ENCODE data around the gene MRPS11. TPM values are rescaled to one million over a fixed set of nuclear protein-coding genes. Genes with fewer than 3 reads are reported as not detected.
"Not testable (repeated sequence)": the region's sequence is repeated elsewhere in the genome, so short reads cannot be mapped to it uniquely, and the experiment has no call there.

Gene MRPS11
- total RNA-seq, 1 experiment from 2014 or later = 63.9 TPM

DNA sequence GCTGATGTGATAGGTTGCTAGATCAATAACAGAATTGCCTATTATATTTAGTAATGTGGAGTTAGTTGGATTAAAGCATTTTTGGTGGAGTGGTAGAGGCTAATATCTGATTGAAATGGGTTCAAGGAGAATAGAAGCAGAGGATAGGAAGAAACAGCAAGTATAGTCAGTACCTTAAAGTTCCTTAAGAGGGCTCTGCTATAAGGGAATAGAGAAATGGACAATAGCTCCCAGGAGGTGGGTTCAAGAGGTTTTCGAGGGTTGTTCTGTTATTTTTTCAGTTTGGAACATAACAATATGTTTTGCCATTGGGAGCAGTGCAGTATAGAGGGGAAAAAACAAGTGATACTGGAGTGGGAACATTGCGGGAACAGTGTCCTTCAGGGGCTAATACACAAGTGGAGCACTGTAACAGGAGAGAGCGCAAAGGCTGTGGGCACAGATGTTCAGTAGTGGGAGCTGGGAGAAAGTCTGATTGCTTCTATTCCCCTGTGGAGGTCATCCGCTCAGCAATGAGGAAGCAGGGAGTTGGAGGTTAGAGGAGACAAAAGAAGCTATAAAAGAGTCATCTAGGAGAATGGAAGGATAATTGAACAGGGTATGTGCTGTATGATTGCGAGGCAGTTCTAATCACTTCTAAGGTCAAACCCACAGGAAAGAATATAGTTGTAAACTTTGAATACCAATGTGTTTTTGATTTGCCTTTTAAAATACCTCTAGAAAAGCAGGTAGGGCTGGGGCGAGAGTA is 3.3 kb downstream of the MRPS11 start:
- no TSS peak for BruUV-seq (replicated peaks)
- CTCF ChIA-PET = interaction anchor here (2.1 kb wide), 1 partner anchor 144 kb away, joined by 11 read pairs; no protein-coding TSS in a partner anchor

DNA sequence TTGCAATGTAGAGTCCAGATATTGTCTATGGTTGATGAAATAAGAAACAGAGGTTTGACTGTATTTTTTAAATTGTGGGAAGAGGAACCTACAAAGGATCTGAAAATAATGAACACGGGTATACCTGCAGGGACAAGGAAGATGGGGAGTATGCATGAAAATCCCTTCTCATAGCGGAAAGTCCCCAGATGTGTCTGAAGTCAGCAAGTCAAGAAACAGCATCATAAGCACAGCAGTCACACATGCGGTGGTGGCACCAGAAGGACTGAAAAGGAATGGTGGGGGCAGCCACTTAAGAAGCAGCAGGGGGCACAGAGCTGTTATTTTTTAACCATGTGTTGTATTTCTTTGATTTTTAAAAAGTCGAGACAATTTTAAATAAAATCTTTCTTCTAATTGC is 4.7 kb downstream of the MRPS11 start:
- Mint-ChIP-seq H3K4me1 (ENCODE audit: insufficient read depth, unreplicated experiment) (no peaks in the 10 kb centered on the region), H3K4me3 (ENCODE audit: unreplicated experiment) (no peak overlapping the region), H3K9me3 (ENCODE audit: unreplicated experiment) (no peaks in the 10 kb centered on the region), H3K27me3 (ENCODE audit: insufficient read depth, unreplicated experiment) (no peaks in the 10 kb centered on the region), H3K27ac (ENCODE audit: low read depth, unreplicated experiment) (no peak overlapping the region), H3K36me3 (ENCODE audit: insufficient read depth, unreplicated experiment) (peaks cover 24% of the 10 kb centered on the region)
- DNase-seq (ENCODE audit: unreplicated experiment) = no peak
- TF ChIP-seq, protein P1, sequence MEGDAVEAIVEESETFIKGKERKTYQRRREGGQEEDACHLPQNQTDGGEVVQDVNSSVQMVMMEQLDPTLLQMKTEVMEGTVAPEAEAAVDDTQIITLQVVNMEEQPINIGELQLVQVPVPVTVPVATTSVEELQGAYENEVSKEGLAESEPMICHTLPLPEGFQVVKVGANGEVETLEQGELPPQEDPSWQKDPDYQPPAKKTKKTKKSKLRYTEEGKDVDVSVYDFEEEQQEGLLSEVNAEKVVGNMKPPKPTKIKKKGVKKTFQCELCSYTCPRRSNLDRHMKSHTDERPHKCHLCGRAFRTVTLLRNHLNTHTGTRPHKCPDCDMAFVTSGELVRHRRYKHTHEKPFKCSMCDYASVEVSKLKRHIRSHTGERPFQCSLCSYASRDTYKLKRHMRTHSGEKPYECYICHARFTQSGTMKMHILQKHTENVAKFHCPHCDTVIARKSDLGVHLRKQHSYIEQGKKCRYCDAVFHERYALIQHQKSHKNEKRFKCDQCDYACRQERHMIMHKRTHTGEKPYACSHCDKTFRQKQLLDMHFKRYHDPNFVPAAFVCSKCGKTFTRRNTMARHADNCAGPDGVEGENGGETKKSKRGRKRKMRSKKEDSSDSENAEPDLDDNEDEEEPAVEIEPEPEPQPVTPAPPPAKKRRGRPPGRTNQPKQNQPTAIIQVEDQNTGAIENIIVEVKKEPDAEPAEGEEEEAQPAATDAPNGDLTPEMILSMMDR (IDR thresholded peaks at IDR 0.05; ENCODE audit: unreplicated experiment) = no peak
- intact Hi-C loops (cut with micrococcal nuclease) = no loop called here
- ChIA-PET POLR2A (interaction anchor here (0.7 kb wide), 1 partner anchor 13 kb away, joined by 3 read pairs; no protein-coding TSS in a partner anchor), CTCF (no interaction called here)
- no TSS peak for BruUV-seq (replicated peaks)

More for the DNA sequence above, 3.3 kb downstream of the MRPS11 start:
- POLR2A ChIA-PET = interaction anchor here (0.6 kb wide), 1 partner anchor 168 kb away, joined by 3 read pairs; the partner anchor contains the start of gene ISG20
- Mint-ChIP-seq H3K9me3 (ENCODE audit: unreplicated experiment) (no peaks in the 10 kb centered on the region), H3K27ac (ENCODE audit: low read depth, unreplicated experiment) (no peak overlapping the region), H3K4me1 (ENCODE audit: insufficient read depth, unreplicated experiment) (peaks cover 11% of the 10 kb centered on the region), H3K36me3 (ENCODE audit: insufficient read depth, unreplicated experiment) (peaks cover 26% of the 10 kb centered on the region), H3K27me3 (ENCODE audit: insufficient read depth, unreplicated experiment) (no peaks in the 10 kb centered on the region), H3K4me3 (ENCODE audit: unreplicated experiment) (no peak overlapping the region)
- intact Hi-C loops (cut with micrococcal nuclease) = no loop called here
- TF ChIP-seq, protein P1 (IDR thresholded peaks at IDR 0.05; ENCODE audit: unreplicated experiment) = no peak
- no peak for DNase-seq (ENCODE audit: unreplicated experiment)

DNA sequence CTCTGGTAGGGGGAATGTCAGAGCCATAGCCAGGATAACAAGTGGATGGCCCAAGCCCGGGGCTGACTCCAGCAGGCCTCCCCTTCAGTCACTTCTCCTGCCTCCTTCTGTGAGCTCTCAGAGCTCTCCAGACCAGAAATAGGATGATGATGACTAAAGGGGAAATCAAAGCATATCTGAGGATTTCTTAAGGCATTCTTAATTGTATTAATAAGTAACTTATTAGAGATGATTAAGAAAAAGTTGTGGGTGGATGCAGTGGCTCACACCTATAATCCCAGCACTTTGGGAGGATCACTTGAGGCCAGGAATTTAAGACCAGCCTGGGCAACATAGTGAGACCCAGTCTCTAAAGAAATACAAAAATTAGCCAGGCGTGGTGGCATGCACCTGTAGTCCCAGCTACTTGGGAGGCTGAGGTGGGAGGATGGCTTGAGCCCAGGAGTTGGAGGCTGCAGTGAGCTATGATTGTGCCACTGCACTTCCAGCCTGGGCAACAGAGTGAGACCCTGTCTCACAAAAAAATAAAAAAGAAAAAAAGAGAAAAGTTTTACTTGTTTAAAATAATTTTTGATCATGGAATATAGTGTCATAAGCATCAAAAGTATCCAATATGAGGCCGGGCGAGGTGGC is 6.3 kb downstream of the MRPS11 start:
- not testable (repeated sequence) for H3K9me3 Mint-ChIP-seq (ENCODE audit: unreplicated experiment)
- CTCF ChIA-PET = interaction anchor here (0.5 to 0.7 kb wide), 2 partner anchors 12 to 228 kb away, joined by 3 read pairs; no protein-coding TSS in a partner anchor
- POLR2A ChIA-PET = interaction anchor here (0.7 kb wide), 2 partner anchors 150 to 168 kb away, joined by 3 to 4 read pairs; no protein-coding TSS in a partner anchor

DNA sequence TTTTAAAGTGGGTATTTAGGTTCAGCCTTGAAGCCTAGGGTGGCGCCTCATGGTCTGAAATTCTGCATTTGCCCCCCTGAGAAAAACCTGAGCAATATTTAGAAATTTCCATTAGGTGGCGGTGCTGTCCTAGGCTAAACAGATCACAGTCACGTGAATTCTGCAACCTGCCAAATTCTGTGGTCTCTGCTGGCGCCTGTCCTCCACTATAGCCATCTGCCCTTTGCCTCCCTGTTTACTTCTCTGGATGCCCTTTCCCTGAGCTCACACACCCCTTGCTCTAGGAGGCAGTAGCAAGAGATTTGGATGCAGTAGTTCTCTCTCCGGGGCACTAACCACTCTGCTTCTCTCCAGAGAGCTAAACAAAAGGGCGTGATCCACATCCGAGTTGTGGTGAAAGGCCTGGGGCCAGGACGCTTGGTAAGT is 9.1 kb downstream of the MRPS11 start:
- Mint-ChIP-seq H3K4me3 (ENCODE audit: unreplicated experiment) (no peak overlapping the region), H3K36me3 (ENCODE audit: insufficient read depth, unreplicated experiment) (peaks cover 29% of the 10 kb centered on the region), H3K27ac (ENCODE audit: low read depth, unreplicated experiment) (no peak overlapping the region), H3K27me3 (ENCODE audit: insufficient read depth, unreplicated experiment) (no peaks in the 10 kb centered on the region), H3K4me1 (ENCODE audit: insufficient read depth, unreplicated experiment) (no peaks in the 10 kb centered on the region), H3K9me3 (ENCODE audit: unreplicated experiment) (no peaks in the 10 kb centered on the region)
- ChIA-PET CTCF (interaction anchor here (0.6 to 1.2 kb wide), 12 partner anchors 9 to 1260 kb away, joined by 3 to 8 read pairs (median 3); partner anchors contain the start of genes MRPL46 and MRPS11), POLR2A (no interaction called here)
- no TSS peak for BruUV-seq (replicated peaks)
- intact Hi-C loops (cut with micrococcal nuclease) = loop anchor here (1.0 kb wide), 2 partner anchors 138 to 162 kb away; no protein-coding TSS in a partner anchor
- TF ChIP-seq, protein P1 (IDR thresholded peaks at IDR 0.05; ENCODE audit: unreplicated experiment) = peak; percentile 50
- DNase-seq (ENCODE audit: unreplicated experiment) = peak; percentile 49

More for the DNA sequence above, 6.3 kb downstream of the MRPS11 start:
- H3K4me1 Mint-ChIP-seq (ENCODE audit: insufficient read depth, unreplicated experiment); DNase-seq (ENCODE audit: unreplicated experiment); BruUV-seq (replicated peaks); intact Hi-C loops (cut with micrococcal nuclease); H3K27me3 Mint-ChIP-seq (ENCODE audit: insufficient read depth, unreplicated experiment); H3K4me3 Mint-ChIP-seq (ENCODE audit: unreplicated experiment); H3K27ac Mint-ChIP-seq (ENCODE audit: low read depth, unreplicated experiment): not testable (repeated sequence)
- H3K36me3 Mint-ChIP-seq (ENCODE audit: insufficient read depth, unreplicated experiment) = peaks cover 29% of the 10 kb centered on the region
